SK-N-SH (cell line): ENCODE data around the gene TMEM161A. TPM values are rescaled to one million over a fixed set of nuclear protein-coding genes. Genes with fewer than 3 reads are reported as not detected.

Experiments used
- CTCF ChIA-PET: fragments of 300-600, 350-600 bp; formaldehyde crosslinking; extraction: SDS; loops from one replicate; lab custom pipeline; 2021; lab: Yijun Ruan, JAX
- POLR2A ChIA-PET: fragments of 350-600 bp; sonication (Branson Sonifier 250); formaldehyde crosslinking; extraction: SDS; loops from one replicate; lab custom pipeline; 2020; ENCODE audit warnings: antibody characterized with exemption, inconsistent platforms; lab: Yijun Ruan, JAX
- DNase-seq: peaks from one replicate; pipeline ENCODE4 v3.0.0; 2012
- H2AFZ ChIP-seq: fragments of 200-600 bp; sonication (generic); 2 replicates; pipeline ENCODE4 v1.8.1; 2016; ENCODE audit warnings: antibody characterized with exemption, mild to moderate bottlenecking, low read depth
- H3F3A ChIP-seq: fragments of 200-600 bp; sonication (generic); replicated peaks from 2 replicates; pipeline ENCODE3; 2016; ENCODE audit warnings: antibody characterized with exemption, mild to moderate bottlenecking; ENCODE audit not compliant: insufficient read depth
- H3K27ac ChIP-seq, 2 experiments: fragments of 200-500 bp in 1 of 2; fragments of 200-600 bp in 1 of 2; sonication (Bioruptor generic) in 1 of 2; sonication (generic), shearing (Covaris generic) in 1 of 2; 2 replicates each; pipeline versions ENCODE4 v1.5.1 to v1.6.1; 2014 to 2016; ENCODE audit warnings: low read depth in 2 of 2, inconsistent platforms in 1 of 2, low read length in 1 of 2, mild to moderate bottlenecking in 1 of 2, mixed read lengths in 1 of 2
- H3K27me3 ChIP-seq: fragments of 200-600 bp; sonication (generic), shearing (Covaris generic); 2 replicates; pipeline ENCODE4 v1.6.1; 2016; ENCODE audit warnings: mixed run types; ENCODE audit not compliant: insufficient read depth
- H3K36me3 ChIP-seq, 2 experiments: fragments of 200-500 bp in 1 of 2; fragments of 200-600 bp in 1 of 2; sonication (Bioruptor generic) in 1 of 2; sonication (generic) in 1 of 2; replicated peaks in 1 of 2; 2 replicates each; pipeline versions ENCODE3 to v1.5.1; 2014 to 2016; ENCODE audit warnings: low read length in 1 of 2, mild to moderate bottlenecking in 1 of 2; ENCODE audit not compliant: insufficient read depth in 2 of 2, control insufficient read depth in 1 of 2
- H3K4me1 ChIP-seq, 2 experiments: fragments of 200-500 bp in 1 of 2; fragments of 200-600 bp in 1 of 2; sonication (Bioruptor generic) in 1 of 2; sonication (generic), shearing (Covaris generic) in 1 of 2; 2 replicates each; pipeline versions ENCODE4 v1.5.1 to v1.6.1; 2014 to 2016; ENCODE audit warnings: low read depth in 1 of 2, low read length in 1 of 2, mixed run types in 1 of 2; ENCODE audit not compliant: insufficient read depth in 2 of 2, control insufficient read depth in 1 of 2
- H3K4me2 ChIP-seq: fragments of 200-600 bp; sonication (generic), shearing (Covaris generic); 2 replicates; pipeline ENCODE4 v1.6.1; 2017; ENCODE audit warnings: mixed run types
- H3K4me3 ChIP-seq, 2 experiments: fragments of 200-500 bp in 1 of 2; fragments of 200-600 bp in 1 of 2; sonication (Bioruptor generic) in 1 of 2; sonication (generic), shearing (Covaris generic) in 1 of 2; 2 replicates each; pipeline versions ENCODE4 v1.5.1 to v1.8.1; 2014 to 2016; ENCODE audit warnings: low read depth in 2 of 2, inconsistent platforms in 1 of 2, low read length in 1 of 2, mild to moderate bottlenecking in 1 of 2, mixed read lengths in 1 of 2, moderate library complexity in 1 of 2
- H3K79me2 ChIP-seq: fragments of 200-600 bp; sonication (generic); 2 replicates; pipeline ENCODE4 v1.8.1; 2017; ENCODE audit warnings: mild to moderate bottlenecking; ENCODE audit not compliant: insufficient read depth
- H3K9ac ChIP-seq: fragments of 200-600 bp; sonication (generic); 2 replicates; pipeline ENCODE4 v1.6.1; 2017; ENCODE audit warnings: mixed run types
- H3K9me2 ChIP-seq: fragments of 200-600 bp; sonication (generic); 2 replicates; pipeline ENCODE4 v1.6.1; 2017; ENCODE audit warnings: mixed run types
- H3K9me3 ChIP-seq: fragments of 200-600 bp; sonication (generic); 2 replicates; pipeline ENCODE4 v1.6.1; 2017; ENCODE audit warnings: mixed run types, mild to moderate bottlenecking, moderate library complexity
- H4K20me1 ChIP-seq: fragments of 200-600 bp; sonication (generic); 2 replicates; pipeline ENCODE4 v1.6.1; 2017; ENCODE audit warnings: mild to moderate bottlenecking, mixed run types; ENCODE audit not compliant: insufficient read depth
- CHD2 ChIP-seq: fragments of 150-350 bp; IDR thresholded peaks from 2 replicates; pipeline ENCODE4 v1.6.1; 2018; ENCODE audit warnings: low read length; ENCODE audit not compliant: partially characterized antibody
- ELF1 ChIP-seq: IDR thresholded peaks from 2 replicates; pipeline ENCODE4 v1.4.0; 2012
- EP300 ChIP-seq, 2 experiments: IDR thresholded peaks; 2 replicates each; pipeline versions ENCODE4 v1.4.0 to v1.6.1; 2012; ENCODE audit warnings: borderline replicate concordance in 1 of 2, low read depth in 1 of 2, low read length in 1 of 2
- FOXJ3 ChIP-seq: sonication (generic); formaldehyde crosslinking; IDR thresholded peaks from 2 replicates; pipeline ENCODE4 v1.5.1; 2020; ENCODE audit warnings: mild to moderate bottlenecking, missing genetic modification reagents
- GABPA ChIP-seq: IDR thresholded peaks from 2 replicates; pipeline ENCODE4 v1.4.0; 2012; ENCODE audit warnings: low read depth, mild to moderate bottlenecking
- GATA2 ChIP-seq: sonication (generic); formaldehyde crosslinking; IDR thresholded peaks from 2 replicates; pipeline ENCODE4 v1.5.0; 2020; ENCODE audit warnings: mild to moderate bottlenecking, missing genetic modification reagents
- IRF3 ChIP-seq: fragments of 150-350 bp; IDR thresholded peaks from 2 replicates; pipeline ENCODE4 v1.6.1; 2016; ENCODE audit warnings: mild to moderate bottlenecking, low read depth, low read length
- JUND ChIP-seq: IDR thresholded peaks from 2 replicates; pipeline ENCODE4 v1.4.0; 2012
- MEF2A ChIP-seq: IDR thresholded peaks from 2 replicates; pipeline ENCODE4 v1.4.0; 2012; ENCODE audit warnings: low read depth, borderline replicate concordance
- MXI1 ChIP-seq: IDR thresholded peaks from 2 replicates; pipeline ENCODE4 v1.6.1; 2012; ENCODE audit warnings: mild to moderate bottlenecking, low read depth, low read length, improper control_type of control experiment
- NFIC ChIP-seq: IDR thresholded peaks from 2 replicates; pipeline ENCODE4 v1.4.0; 2012; ENCODE audit warnings: borderline replicate concordance
- NRF1 ChIP-seq: IDR thresholded peaks from 2 replicates; pipeline ENCODE4 v1.6.1; 2012; ENCODE audit warnings: low read depth, mild to moderate bottlenecking, low read length
- PBX3 ChIP-seq: IDR thresholded peaks from 2 replicates; pipeline ENCODE4; 2012
- POLR2AphosphoS5 ChIP-seq: IDR thresholded peaks from 2 replicates; pipeline ENCODE4 v1.6.1; 2012; ENCODE audit warnings: low read depth, low read length
- RAD21 ChIP-seq: IDR thresholded peaks from 2 replicates; pipeline ENCODE4 v1.6.1; 2012; ENCODE audit warnings: mild to moderate bottlenecking, low read length
- REST ChIP-seq: IDR thresholded peaks from 2 replicates; pipeline ENCODE4 v1.6.1; 2012; ENCODE audit warnings: mild to moderate bottlenecking, low read depth, low read length, moderate library complexity
- RFX5 ChIP-seq: IDR thresholded peaks from 2 replicates; pipeline ENCODE4 v1.6.1; 2012; ENCODE audit warnings: mild to moderate bottlenecking, improper control_type of control experiment, low read length
- TCF12 ChIP-seq: IDR thresholded peaks from 2 replicates; pipeline ENCODE4 v1.4.0; 2012
- YY1 ChIP-seq: IDR thresholded peaks from 2 replicates; pipeline ENCODE4 v1.4.0; 2012; ENCODE audit warnings: low read depth, mild to moderate bottlenecking
- ZBTB33 ChIP-seq: IDR thresholded peaks from 2 replicates; pipeline ENCODE4 v1.4.0; 2012; ENCODE audit warnings: low read depth, borderline replicate concordance
- WGBS: methylation state at CpG from one replicate; pipeline ENCODE4 v1.1.6; 2017; ENCODE audit warnings: low lambda C conversion rate; 5-methylcytosine and 5-hydroxymethylcytosine counted together
- polyA plus RNA-seq, 3 experiments: library from polyadenylated mRNA; depleted of rRNA; stranded (reverse); fragments of >200 nt; gene quantifications; 2 replicates each; pipeline ENCODE4 v1.2.3, GENCODE V29; 2012

TMEM161A gene
- polyA plus RNA-seq, 1 of the 3 experiments (the other 2 are of a cell fraction): 39.3 TPM

GRCh38 chr19:19079571-19079970 is 58.7 kb downstream of the TMEM161A start (continued):
- no peak for TF ChIP-seq GATA2 (CRISPR knock-in tag)

GRCh38 chr19:19078801-19079200 is 59.5 kb downstream of the TMEM161A start:
- Histone ChIP-seq H3F3A (no peaks in the 10 kb centered on the region), H3K36me3 (no peaks in the 10 kb centered on the region), H4K20me1 (no peaks in the 10 kb centered on the region), H2AFZ (no peak overlapping the region), H3K4me2 (no peak overlapping the region), H3K4me1 (peaks cover 0 to 7% of the 10 kb centered on the region in 2 experiments; a peak in 1 of 4 replicates), H3K4me3 (no peak overlapping the region), H3K9me2 (no peaks in the 10 kb centered on the region), H3K27ac (no peak overlapping the region), H3K79me2 (no peaks in the 10 kb centered on the region), H3K9me3 (no peaks in the 10 kb centered on the region), H3K27me3 (no peaks in the 10 kb centered on the region), H3K9ac (no peak overlapping the region)
- CTCF ChIA-PET: no interaction called here
- 92% methylated on average over 6 of the region's 6 CpGs for WGBS
- TF ChIP-seq FOXJ3 (no peak), PBX3 (no peak), IRF3 (no peak), GABPA (no peak), REST (no peak), MXI1 (no peak), ZBTB33 (no peak), TCF12 (no peak), MEF2A (no peak), RAD21 (no peak), JUND (no peak), NRF1 (no peak), RFX5 (no peak), CHD2 (no peak), YY1 (no peak), NFIC (no peak), ELF1 (no peak), EP300 (IDR thresholded peaks at IDR 0.05; ENCODE audit: borderline replicate concordance in 1 of 2, low read depth in 1 of 2, low read length in 1 of 2) (no peak), POLR2AphosphoS5 (no peak)
- POLR2A ChIA-PET: no interaction called here
- no peak for DNase-seq
